ENCODE results near the gene SBF1.
"Not testable (repeated sequence)": the region's sequence is repeated elsewhere in the genome, so short reads cannot be mapped to it uniquely, and the experiment has no call there.

The SBF1 gene

GRCh38 chr22:50420015-50420414 is 54.8 kb downstream of the SBF1 start:
- Histone ChIP-seq H3K4me1 (no peaks in the 10 kb centered on the region), H4K20me1 (peaks cover 10% of the 10 kb centered on the region; the same call in 1 of the 2 replicates), H3K27me3 (no peaks in the 10 kb centered on the region), H3K4me3 (no peak overlapping the region), H3K9ac (no peak overlapping the region), H3K36me3 (peaks cover 99% of the 10 kb centered on the region), H3K9me3 (no peaks in the 10 kb centered on the region), H3K27ac (no peak overlapping the region), H3K4me2 (no peak overlapping the region)
- TF ChIP-seq Cebpa-rat (IDR thresholded peaks at IDR 0.05): no peak

DNA sequence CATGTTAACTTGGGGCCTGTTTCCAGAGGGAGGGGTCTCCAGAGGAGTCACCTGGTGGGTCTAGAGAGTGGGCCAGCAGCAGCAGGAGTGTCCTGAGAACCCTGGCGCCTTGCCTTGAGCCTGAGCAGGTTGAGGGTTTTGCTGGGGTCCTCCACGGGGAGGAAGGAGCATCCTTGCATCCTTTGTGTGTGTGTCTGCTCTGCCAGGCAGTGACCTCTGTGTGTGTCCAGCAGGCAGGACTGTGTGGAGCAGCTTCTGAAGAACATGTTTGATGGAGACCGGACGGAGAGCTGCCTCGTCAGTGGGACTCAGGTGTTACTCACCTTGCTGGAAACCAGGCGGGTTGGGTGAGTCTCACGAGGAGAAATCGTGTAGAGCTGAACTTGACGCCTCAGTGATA is 55.7 kb downstream of the SBF1 start:
- TF ChIP-seq Cebpa-rat (IDR thresholded peaks at IDR 0.05): no peak
- Histone ChIP-seq H3K9me3 (no peaks in the 10 kb centered on the region), H3K9ac (no peak overlapping the region), H4K20me1 (peaks cover 10% of the 10 kb centered on the region; the same call in 1 of the 2 replicates), H3K27ac (no peak overlapping the region), H3K4me2 (no peak overlapping the region), H3K36me3 (peaks cover 99% of the 10 kb centered on the region), H3K4me1 (no peaks in the 10 kb centered on the region), H3K27me3 (no peaks in the 10 kb centered on the region), H3K4me3 (no peak overlapping the region)

GRCh38 chr22:50418624-50419023 is 56.2 kb downstream of the SBF1 start:
- Histone ChIP-seq H3K9me3 (no peaks in the 10 kb centered on the region), H4K20me1 (peaks cover 10% of the 10 kb centered on the region; the same call in 1 of the 2 replicates), H3K36me3 (peaks cover 99% of the 10 kb centered on the region), H3K27ac (no peak overlapping the region), H3K27me3 (no peaks in the 10 kb centered on the region), H3K4me1 (no peaks in the 10 kb centered on the region), H3K4me3 (no peak overlapping the region), H3K9ac (no peak overlapping the region), H3K4me2 (no peak overlapping the region)
- TF ChIP-seq Cebpa-rat (IDR thresholded peaks at IDR 0.05): no peak

- Histone ChIP-seq H3K36me3 (peaks cover 98% of the 10 kb centered on the region), H3K4me2 (no peak overlapping the region), H3K4me1 (no peaks in the 10 kb centered on the region), H3K9ac (no peak overlapping the region), H3K27ac (no peak overlapping the region), H3K9me3 (no peaks in the 10 kb centered on the region), H3K4me3 (no peak overlapping the region), H3K27me3 (no peaks in the 10 kb centered on the region), H4K20me1 (peaks cover 10% of the 10 kb centered on the region; the same call in 1 of the 2 replicates)
- TF ChIP-seq Cebpa-rat (IDR thresholded peaks at IDR 0.05): no peak
Measured at GRCh38 chr22:50417411-50418210, 57.2 kb downstream of the SBF1 start.

DNA sequence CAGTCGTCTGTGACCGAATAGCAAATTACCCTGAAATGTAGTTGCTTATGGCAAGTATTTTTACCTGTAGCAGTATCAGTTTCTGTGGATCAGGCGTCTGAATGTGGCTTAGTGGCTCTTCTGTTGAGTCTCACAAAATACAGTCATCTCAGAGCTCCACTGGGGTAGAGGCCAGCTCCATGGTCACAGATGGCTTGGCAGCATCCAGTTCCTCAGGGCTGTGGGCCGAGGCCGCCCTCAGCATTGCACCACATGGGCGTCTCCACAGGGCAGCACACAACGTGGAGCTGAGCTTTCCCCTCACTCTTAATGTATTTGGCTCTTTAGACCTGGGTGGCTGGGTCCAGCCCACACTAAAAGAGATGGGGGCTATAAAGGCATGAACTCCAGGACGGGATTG is 57.8 kb downstream of the SBF1 start:
- Histone ChIP-seq H3K4me3 (no peak overlapping the region), H3K9ac (no peak overlapping the region), H3K4me1 (no peaks in the 10 kb centered on the region), H3K36me3 (peaks cover 96% of the 10 kb centered on the region), H3K27me3 (no peaks in the 10 kb centered on the region), H4K20me1 (peaks cover 10% of the 10 kb centered on the region; the same call in 1 of the 2 replicates), H3K9me3 (no peaks in the 10 kb centered on the region), H3K4me2 (no peak overlapping the region), H3K27ac (no peak overlapping the region)
- TF ChIP-seq Cebpa-rat (IDR thresholded peaks at IDR 0.05): no peak

DNA sequence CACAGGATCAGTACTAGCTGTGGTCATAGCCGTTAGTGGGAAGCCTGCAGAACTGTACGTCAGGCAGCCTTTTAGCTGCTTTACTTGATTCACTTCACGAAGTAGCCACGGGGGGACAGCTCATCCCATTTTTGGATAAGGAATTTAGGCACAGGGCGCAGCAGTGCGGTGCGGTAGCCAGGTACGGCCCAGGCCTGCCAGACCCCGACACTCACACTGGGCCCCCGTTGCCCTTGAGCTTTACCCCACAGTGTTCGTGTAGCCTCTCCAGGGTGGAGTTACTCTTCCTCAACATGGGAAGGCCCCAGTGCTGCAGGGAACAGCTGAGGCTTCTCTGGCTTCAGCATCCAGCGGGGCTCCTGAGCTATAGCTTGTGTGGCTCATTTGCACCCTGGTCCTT is 59.4 kb downstream of the SBF1 start:
- H3K4me2 ChIP-seq: no peak overlapping the region
- TF ChIP-seq Cebpa-rat (IDR thresholded peaks at IDR 0.05): no peak
- H3K9ac ChIP-seq: no peak overlapping the region
- H3K9me3 ChIP-seq: no peaks in the 10 kb centered on the region
- no peak overlapping the region for H3K27ac ChIP-seq
- H3K4me1 ChIP-seq: no peaks in the 10 kb centered on the region
- H4K20me1 ChIP-seq: peaks cover 10% of the 10 kb centered on the region; the same call in 1 of the 2 replicates
- peaks cover 96% of the 10 kb centered on the region for H3K36me3 ChIP-seq
- H3K4me3 ChIP-seq: no peak overlapping the region
- no peaks in the 10 kb centered on the region for H3K27me3 ChIP-seq

- no peak for TF ChIP-seq Cebpa-rat (IDR thresholded peaks at IDR 0.05)
- no peaks in the 10 kb centered on the region for H3K27me3 ChIP-seq
- no peak overlapping the region for H3K4me2 ChIP-seq
- peaks cover 10% of the 10 kb centered on the region; the same call in 1 of the 2 replicates for H4K20me1 ChIP-seq
- H3K4me3 ChIP-seq: no peak overlapping the region
- H3K4me1 ChIP-seq: no peaks in the 10 kb centered on the region
- no peak overlapping the region for H3K27ac ChIP-seq
- peaks cover 96% of the 10 kb centered on the region for H3K36me3 ChIP-seq
- H3K9ac ChIP-seq: no peak overlapping the region
- H3K9me3 ChIP-seq: no peaks in the 10 kb centered on the region
Measured at GRCh38 chr22:50414476-50415248, 60.2 kb downstream of the SBF1 start.

DNA sequence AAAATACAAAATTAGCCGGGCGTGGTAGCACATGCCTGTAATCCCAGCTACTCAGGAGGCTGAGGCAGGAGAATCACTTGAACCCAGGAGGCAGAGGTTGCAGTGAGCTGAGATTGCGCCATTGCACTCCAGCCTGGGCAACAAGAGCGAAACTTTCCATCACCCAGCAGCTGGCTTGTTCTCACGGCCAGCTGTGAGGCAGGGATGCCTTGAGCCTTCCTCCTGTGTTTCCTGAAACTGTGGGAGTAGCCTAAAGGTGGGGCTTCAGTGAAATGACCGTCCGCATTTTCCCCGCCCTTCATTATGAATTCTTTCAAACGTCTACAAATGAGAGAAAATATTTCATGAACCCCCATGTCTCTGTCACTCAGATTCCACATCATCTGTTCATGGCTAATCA is 65.9 kb downstream of the SBF1 start:
- Histone ChIP-seq H4K20me1 (peaks cover 29% of the 10 kb centered on the region), H3K36me3 (peaks cover 94% of the 10 kb centered on the region)
- not testable (repeated sequence) for H3K4me2 ChIP-seq, H3K27me3 ChIP-seq, H3K9ac ChIP-seq, H3K4me3 ChIP-seq, H3K27ac ChIP-seq, H3K4me1 ChIP-seq, H3K9me3 ChIP-seq

DNA sequence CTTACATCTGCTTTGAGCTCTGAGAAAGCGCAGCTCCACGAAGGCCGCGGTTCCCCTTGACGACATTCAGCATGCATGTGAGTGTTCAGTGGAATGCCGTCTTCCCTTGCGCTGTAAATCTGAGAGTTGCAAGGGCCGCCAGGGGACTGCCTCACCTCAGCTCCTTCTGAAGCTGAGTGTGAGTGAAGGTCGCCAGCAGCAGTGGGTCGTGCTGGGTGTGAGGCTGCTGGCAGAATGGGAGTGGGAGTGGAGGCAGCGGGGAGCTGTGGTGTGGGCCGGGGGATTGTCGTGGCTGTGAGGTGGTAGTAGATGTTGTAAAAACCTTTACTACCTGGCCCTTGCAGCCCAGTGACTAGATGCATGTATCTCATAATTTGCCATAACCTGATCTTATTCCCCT is 66.5 kb downstream of the SBF1 start:
- TF ChIP-seq Cebpa-rat (IDR thresholded peaks at IDR 0.05): no peak
- H3K27ac ChIP-seq: no peak overlapping the region
- H3K9ac ChIP-seq: no peak overlapping the region
- H4K20me1 ChIP-seq: peaks cover 36% of the 10 kb centered on the region
- peaks cover 8% of the 10 kb centered on the region for H3K4me1 ChIP-seq
- H3K9me3 ChIP-seq: no peaks in the 10 kb centered on the region
- H3K4me3 ChIP-seq: no peak overlapping the region
- no peaks in the 10 kb centered on the region for H3K27me3 ChIP-seq
- H3K4me2 ChIP-seq: no peak overlapping the region
- peaks cover 89% of the 10 kb centered on the region for H3K36me3 ChIP-seq

Measured in BLaER1 (cell line).